ENCODE results near the gene RSPH6A. TPM values are rescaled to one million over a fixed set of nuclear protein-coding genes. Genes with fewer than 3 reads are reported as not detected.

RSPH6A gene
- total RNA-seq, 1 donor from 2014 or later, result not detected

DNA sequence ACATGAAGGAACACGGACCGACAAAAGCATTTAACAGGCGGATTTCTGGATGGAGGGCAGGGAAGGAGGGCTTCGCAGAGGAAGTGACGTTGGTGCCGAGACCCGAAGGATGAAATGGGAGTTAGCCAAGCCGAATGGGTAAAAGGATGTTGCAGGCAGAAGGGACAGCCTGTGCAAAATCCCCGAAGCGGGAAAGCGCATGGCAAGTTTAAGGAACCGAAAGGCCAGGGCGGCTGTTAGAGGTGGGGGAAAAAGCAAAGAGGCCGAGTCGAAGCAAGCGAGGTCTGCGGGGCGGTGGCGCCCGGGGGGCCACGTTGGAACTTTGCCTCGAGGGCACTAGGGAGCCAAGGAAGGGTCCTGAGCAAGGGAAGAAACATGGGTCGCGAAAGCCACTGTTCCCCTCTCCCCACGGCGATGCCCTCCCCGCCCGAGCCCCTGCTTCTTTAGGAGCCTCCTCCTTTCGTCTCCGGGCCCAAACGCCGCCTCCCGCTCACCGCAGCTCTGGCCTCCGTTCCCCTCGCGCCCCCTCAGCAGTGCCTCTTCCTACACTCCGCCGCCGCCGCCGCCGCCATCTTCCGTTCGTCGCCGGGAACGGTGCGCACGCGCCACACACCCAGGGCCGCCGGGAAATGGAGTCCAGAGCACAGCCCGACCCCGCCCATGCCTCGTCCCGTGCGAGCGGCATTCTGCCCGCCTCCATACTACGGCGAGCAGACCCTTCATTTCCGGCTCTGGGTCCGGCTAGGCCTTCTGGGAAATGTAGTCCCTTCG lies 47.6 kb upstream of the RSPH6A start, which contains the start of gene SYMPK:
SYMPK (minus strand) TSS at position 584 of the 771 bp plus-strand sequence. CDS start 8,652 bp downstream, outside the sequence.
- peak within 1 kb of the TSS; percentile 96 to 98 for H3K4me3 ChIP-seq
- peak in 1 of 2 donors; percentile 98 for DNase-seq (ENCODE audit: extremely low spot score in 2 of 2)
- intact Hi-C loops (cut with DNase I), result no loop called here
- peaks cover 10% of the 10 kb centered on the region for H3K27me3 ChIP-seq
- peak within 1 kb of the TSS; percentile 85 for H3K27ac ChIP-seq
- no peaks in the 10 kb centered on the region for H3K9me3 ChIP-seq
- H3K36me3 ChIP-seq, result peaks cover 0 to 6% of the 10 kb centered on the region in 2 donors
- TF ChIP-seq, protein P1, sequence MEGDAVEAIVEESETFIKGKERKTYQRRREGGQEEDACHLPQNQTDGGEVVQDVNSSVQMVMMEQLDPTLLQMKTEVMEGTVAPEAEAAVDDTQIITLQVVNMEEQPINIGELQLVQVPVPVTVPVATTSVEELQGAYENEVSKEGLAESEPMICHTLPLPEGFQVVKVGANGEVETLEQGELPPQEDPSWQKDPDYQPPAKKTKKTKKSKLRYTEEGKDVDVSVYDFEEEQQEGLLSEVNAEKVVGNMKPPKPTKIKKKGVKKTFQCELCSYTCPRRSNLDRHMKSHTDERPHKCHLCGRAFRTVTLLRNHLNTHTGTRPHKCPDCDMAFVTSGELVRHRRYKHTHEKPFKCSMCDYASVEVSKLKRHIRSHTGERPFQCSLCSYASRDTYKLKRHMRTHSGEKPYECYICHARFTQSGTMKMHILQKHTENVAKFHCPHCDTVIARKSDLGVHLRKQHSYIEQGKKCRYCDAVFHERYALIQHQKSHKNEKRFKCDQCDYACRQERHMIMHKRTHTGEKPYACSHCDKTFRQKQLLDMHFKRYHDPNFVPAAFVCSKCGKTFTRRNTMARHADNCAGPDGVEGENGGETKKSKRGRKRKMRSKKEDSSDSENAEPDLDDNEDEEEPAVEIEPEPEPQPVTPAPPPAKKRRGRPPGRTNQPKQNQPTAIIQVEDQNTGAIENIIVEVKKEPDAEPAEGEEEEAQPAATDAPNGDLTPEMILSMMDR (IDR thresholded peaks at IDR 0.05), result peak in 1 of 3 experiments; percentile 4
- TF ChIP-seq POLR2A (IDR thresholded peaks at IDR 0.05) (peak in 1 of 2 donors; percentile 63), POLR2AphosphoS5 (IDR thresholded peaks at IDR 0.05; ENCODE audit: insufficient read depth in 1 of 2, low read depth in 1 of 2) (peak; percentile 91 to 99)
- peaks cover 33% of the 10 kb centered on the region for H3K4me1 ChIP-seq

DNA sequence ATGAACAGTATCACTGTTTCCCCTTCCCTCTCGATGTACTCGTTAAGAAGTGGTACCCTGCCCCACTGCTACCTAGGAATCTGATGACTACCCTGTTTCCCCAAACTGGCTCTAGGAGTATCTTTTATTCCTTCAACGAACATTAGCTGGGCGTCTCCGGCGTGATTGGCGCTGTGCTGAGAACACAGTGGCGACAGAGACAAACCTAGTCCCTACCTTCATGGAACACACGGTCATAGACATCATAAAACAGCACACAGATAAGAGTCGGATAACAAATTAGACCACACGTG lies 47.1 kb upstream of the RSPH6A start:
- H3K27me3 ChIP-seq, result peaks cover 10% of the 10 kb centered on the region
- TF ChIP-seq POLR2AphosphoS5 (IDR thresholded peaks at IDR 0.05; ENCODE audit: insufficient read depth in 1 of 2, low read depth in 1 of 2), result no peak
- TF ChIP-seq, protein P1 (IDR thresholded peaks at IDR 0.05), result no peak
- TF ChIP-seq POLR2A (IDR thresholded peaks at IDR 0.05), result no peak

DNA sequence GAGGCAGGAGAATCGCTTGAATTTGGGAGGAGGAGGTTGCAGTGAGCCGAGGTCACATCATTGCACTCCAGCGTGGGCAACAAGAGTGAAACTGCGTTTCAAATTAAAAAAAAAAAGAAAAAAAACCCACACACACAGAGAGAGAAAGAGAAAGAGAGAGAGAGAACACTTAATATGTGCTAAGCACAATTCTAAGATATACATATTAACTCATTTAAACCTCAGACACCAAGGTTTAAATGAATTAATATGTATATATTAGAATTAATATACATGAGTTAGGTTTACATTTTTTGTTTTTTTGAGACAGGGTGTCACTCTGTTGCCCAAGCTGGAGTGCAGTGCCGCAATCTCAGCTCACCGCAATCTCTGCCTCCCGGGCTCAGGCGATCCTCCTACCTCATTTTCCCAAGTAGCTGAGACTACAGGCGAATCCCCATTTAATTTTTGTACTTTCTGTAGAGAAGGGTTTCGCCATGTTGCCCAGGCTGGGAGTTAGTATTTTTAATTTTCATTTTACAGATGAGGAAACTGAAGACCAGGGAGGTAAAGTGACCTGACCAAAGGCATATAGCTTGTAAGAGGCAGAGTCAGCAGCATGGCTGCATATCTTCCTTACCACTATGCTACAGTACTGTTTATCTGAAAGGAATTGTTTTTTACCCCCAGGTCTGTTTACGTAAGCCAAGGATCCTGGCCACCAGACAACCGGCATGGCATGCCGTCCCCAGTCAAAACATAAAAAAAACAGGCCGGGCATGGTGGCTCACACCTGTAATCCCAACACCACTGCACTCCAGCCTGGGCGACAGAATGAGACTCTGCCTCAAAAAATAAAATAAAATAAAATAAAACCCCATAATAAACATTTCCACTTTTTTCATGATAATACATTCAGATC lies 45.5 kb upstream of the RSPH6A start:
- TF ChIP-seq POLR2A (IDR thresholded peaks at IDR 0.05), result no peak
- TF ChIP-seq, protein P1 (IDR thresholded peaks at IDR 0.05), result no peak
- no peak for TF ChIP-seq POLR2AphosphoS5 (IDR thresholded peaks at IDR 0.05; ENCODE audit: insufficient read depth in 1 of 2, low read depth in 1 of 2)
- Histone ChIP-seq H3K27me3 (peaks cover 10% of the 10 kb centered on the region), H3K36me3 (peaks cover 0 to 11% of the 10 kb centered on the region in 2 donors), H3K9me3 (no peaks in the 10 kb centered on the region), H3K4me1 (peaks cover 33% of the 10 kb centered on the region), H3K27ac (no peak overlapping the region), H3K4me3 (no peak overlapping the region)
- intact Hi-C loops (cut with DNase I), result no loop called here
- no peak for DNase-seq (ENCODE audit: extremely low spot score in 2 of 2)

More for the DNA sequence above, 47.1 kb upstream of the RSPH6A start:
- Histone ChIP-seq H3K9me3 (no peaks in the 10 kb centered on the region), H3K27ac (peak overlapping the region; percentile 85), H3K36me3 (peaks cover 0 to 6% of the 10 kb centered on the region in 2 donors), H3K4me3 (peak overlapping the region; percentile 96 to 98), H3K4me1 (peaks cover 33% of the 10 kb centered on the region)
- no peak for DNase-seq (ENCODE audit: extremely low spot score in 2 of 2)
- intact Hi-C loops (cut with DNase I), result no loop called here

DNA sequence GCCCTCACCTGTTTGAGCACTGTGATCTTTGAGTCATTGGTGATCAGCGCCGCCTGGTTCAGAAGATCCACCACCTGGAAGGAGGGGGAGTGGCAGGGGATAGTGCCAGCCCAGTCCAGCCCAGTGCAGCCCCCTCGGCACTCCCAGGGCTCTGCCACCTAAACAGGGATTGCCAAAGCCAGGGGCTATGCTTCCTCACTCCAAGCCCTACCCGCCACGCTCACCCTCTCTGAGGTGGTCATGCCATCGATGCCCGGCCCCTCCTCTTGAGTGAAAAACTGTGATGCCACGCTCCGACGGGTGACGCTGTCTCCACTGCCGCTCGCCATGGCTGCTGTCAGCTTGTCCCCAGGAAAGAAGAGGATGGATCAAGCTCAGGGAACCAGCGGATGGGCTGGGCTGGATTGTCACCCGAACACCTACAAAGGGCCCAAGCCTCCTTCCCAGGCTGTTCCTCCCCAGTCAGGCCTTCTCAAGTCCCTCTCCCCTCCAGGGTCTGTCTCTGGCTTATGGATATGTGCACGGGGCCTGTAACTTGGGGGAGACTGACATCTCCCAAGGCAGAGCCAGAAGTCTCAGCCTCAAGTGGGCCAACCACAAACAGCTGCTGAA lies 39.2 kb upstream of the RSPH6A start:
- DNase-seq (ENCODE audit: extremely low spot score in 2 of 2), result peak in 1 of 2 donors; percentile 71
- no peaks in the 10 kb centered on the region for H3K27me3 ChIP-seq
- H3K27ac ChIP-seq, result no peak overlapping the region
- intact Hi-C loops (cut with DNase I), result no loop called here
- H3K4me3 ChIP-seq, result no peak overlapping the region
- H3K9me3 ChIP-seq, result no peaks in the 10 kb centered on the region
- H3K4me1 ChIP-seq, result no peaks in the 10 kb centered on the region
- H3K36me3 ChIP-seq, result peaks cover 0 to 59% of the 10 kb centered on the region in 2 donors
- TF ChIP-seq POLR2A (IDR thresholded peaks at IDR 0.05) (no peak), POLR2AphosphoS5 (IDR thresholded peaks at IDR 0.05; ENCODE audit: insufficient read depth in 1 of 2, low read depth in 1 of 2) (no peak)
- TF ChIP-seq, protein P1 (IDR thresholded peaks at IDR 0.05), result no peak
